Activated CD4-positive, alpha-beta T cell treated with anti-CD3 and anti-CD28 coated beads for 1 hour (primary cell): Measurements from ENCODE around the gene ABCF1.

Experiments
- DNase-seq: peaks from one replicate; pipeline ENCODE4 v3.0.0-alpha.2; 2020

ABCF1 gene

DNA sequence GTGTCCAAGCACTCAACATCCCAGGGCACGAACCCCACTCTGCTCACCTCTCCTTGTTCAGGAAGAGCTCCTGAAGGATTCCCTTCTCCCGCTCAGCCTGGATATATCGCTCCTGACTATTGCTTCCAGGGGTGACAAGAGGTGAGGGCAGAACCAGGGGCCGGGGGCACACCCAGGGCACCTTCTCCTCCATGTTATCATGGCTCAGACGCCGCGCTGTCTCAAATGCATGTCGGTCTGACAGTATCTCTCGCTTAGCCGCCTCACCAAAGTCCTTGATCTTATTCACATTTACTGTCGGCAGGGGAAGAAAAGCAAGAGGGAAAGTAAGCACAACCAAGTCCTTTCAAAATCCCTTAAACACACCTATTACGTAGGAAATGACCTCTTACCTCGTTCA lies 32.7 kb downstream of the ABCF1 start:
- no peak for DNase-seq

DNA sequence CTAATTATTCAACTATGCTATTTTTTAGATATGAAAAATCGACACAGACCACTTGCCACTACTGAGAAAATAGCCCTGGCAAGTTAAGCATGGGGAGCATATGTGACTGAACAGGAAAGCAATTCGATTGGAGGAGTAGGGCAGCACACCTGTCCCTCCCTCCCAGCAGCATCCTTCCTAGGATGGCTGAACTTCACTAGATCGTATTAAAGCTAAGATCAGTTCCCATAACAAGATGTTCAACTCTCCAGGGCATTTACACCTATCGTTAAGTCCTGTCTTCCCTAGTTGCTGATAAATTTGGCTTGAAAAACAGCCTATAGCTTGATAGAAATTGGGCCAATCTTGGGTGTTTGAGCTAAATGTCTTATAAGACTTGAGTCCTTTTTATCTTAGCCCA lies 38.8 kb downstream of the ABCF1 start:
- no peak for DNase-seq

DNA sequence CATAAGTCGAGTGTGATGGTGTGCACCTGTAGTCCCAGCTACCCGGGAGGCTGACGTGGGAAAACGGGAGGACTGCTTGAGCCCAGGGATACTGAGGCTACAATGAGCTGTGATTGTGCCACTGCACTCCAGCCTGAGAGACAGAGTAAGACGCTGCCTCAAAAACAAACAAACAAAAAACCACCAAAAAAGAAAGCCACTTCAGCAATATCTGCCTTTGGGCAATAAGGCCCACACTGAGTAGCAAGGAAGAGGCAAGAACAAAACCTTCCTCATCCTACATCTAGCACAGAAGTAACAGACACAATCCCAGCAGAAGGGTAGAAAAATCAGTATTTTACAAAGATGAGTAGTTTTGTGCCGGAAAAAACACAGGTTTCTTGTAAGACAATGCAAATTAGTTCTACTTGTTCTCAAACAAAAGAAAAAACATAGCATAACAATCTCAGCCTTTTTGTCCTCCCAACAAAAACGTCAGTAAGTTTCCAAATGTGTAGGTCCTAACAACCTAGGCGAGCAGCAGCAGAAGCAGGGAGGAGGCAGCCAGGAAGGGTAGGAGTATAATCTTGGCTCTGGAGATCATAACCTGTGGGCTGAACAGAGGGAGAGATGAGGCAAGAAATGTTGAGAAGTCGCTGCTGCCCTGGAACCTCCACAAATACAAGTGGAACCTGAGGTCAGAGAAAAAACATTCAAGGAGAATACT lies 40.1 kb downstream of the ABCF1 start:
- DNase-seq, result no peak

DNA sequence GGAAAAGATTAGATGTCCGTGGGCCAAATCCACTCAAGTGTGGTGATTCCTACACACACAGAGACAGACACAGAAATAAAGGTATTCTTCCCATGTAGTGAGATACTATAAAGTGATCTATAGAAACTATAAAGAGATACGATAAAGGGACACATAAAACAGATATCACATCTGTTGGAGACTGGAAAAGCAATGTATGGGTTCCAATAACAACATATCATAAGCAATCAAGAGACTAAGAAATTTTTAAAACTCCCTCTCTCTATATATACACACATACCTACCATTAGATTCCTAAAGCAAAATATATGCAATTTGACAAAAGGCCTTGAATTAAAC lies 40.6 kb downstream of the ABCF1 start:
- DNase-seq, result no peak

DNA sequence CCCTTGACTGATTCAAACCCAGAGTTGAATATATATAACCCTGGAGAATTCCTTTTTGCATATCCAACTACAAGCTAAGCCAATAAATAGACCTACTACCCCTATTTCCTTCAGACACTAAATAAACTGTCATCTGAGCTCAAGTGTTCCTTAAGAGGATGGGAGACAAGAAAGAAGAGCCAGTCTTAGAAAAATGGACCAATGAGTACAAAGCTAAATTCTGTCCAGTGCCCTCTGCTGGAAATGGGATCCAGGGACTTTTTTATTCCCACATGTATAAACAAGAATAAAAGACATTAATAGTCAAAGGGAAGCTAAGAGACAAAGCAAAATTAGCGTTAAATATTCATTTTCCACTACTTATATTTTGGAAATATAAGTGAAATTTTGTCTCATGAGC lies 41.0 kb downstream of the ABCF1 start:
- no peak for DNase-seq

DNA sequence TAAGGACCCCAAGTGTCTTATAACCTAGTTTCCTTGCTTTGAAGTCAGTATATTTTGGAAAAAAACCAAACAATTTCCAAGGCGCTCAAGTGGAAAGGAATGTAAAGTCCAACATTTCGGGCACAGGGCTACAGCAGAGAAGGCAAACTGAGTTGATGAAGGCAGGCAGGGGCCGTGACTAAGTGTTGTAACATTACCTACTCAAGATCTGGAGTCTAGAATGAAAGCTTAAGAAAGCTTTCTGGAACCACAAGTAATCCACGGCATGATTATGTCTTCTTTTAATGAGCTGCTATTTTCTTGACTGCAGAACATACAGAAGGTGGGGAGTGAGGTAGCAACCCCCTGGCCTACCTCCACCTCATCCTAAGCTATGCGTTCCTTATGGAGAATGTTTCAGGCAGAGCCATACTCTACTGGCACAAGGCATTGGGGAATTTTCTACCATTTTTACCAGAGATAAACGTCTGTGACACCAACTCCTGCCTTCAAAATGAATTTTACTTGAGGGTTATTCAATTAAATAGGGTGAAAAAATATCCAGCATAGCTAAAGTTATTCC lies 41.5 kb downstream of the ABCF1 start:
- no peak for DNase-seq

DNA sequence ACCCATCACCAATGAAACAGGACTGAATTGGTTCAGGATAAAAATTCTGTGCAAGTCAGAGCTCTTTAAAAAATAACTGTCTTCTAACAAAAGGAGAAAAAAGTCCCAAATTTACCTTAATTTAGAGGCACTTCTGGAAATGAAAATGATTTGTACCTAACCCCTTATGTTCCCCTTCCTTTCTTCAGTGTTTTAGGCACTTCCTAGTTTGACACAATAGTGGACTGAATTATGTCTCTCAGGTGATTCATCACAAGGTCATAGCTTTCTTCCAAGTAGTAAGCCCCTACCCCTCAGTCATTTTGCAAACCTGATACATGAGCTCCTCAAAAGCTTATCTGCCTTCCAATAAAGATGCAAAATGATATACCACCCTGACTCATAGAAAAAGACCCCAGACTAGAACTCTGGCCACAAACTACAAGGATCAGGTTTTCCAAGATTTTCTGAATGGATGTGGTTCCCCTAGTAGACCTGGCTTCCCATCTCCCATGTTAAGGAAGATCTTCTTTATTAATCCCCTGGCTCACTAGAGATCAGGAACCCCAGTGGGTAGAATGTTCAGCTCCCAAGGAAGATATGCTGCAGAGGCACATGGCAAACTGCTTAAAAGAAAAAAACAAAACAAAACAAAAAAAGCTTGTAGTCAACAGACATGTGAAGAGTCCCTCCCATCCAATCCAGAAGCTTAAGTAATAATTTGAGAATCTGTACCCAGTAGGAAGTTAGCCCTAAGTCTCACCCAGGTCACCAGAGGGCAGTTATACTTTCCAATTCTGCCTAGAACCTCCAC lies 42.2 kb downstream of the ABCF1 start:
- DNase-seq, result no peak

DNA sequence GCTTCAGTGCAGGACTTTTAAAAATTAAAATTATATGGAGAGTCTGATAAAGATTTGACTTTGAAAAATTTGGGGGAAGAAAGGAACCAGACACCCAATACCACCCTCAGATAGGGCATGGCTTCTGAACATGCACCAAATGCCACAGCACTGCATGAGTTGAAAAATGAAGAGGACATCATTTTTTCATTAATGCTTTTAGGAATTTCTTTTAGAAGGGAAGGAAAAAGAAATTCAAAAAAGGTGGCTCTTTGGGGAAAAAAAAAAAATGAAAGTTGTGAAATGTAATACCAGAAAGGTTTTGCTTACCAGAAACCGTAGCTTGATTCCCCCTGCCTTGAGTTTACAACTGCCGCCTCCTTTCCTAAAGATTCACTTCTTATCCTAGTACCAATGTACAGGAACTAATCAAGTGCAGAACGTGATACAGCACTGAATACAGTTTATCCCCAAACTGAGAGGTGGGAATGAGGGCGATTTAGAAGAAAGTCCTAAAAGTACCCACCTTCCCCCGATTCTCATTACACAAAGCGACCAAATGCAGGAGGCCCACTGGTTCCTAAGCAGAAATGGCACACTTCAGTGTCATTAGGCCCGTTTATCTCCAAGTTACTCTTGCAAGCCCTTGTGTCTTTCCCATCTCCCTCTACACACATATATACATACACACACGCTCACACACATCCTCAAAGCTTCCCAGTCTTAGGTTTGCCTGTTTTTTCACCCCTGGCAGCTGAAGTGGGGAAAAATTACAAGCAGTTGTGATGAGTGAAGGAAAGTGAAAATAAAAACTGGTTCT lies 43.0 kb downstream of the ABCF1 start:
- no peak for DNase-seq

DNA sequence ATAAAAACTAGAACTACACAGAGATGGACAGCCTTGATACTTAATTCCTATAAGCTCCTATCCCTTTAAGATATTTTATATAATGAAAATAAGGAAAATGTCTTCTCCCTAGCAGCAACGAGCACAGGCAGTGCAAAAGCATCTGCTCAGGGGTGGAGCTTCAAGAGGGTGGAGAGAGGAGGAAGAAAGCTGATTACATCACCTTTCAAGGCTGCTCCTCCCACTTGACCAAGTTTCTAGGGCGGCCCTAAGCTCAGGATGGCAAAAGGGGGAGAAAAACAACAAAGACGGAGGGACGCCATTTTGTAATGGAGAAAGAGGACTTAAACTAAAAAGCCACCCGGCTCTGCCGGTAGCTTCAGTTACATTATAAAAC lies 43.6 kb downstream of the ABCF1 start:
- peak; percentile 76 for DNase-seq

DNA sequence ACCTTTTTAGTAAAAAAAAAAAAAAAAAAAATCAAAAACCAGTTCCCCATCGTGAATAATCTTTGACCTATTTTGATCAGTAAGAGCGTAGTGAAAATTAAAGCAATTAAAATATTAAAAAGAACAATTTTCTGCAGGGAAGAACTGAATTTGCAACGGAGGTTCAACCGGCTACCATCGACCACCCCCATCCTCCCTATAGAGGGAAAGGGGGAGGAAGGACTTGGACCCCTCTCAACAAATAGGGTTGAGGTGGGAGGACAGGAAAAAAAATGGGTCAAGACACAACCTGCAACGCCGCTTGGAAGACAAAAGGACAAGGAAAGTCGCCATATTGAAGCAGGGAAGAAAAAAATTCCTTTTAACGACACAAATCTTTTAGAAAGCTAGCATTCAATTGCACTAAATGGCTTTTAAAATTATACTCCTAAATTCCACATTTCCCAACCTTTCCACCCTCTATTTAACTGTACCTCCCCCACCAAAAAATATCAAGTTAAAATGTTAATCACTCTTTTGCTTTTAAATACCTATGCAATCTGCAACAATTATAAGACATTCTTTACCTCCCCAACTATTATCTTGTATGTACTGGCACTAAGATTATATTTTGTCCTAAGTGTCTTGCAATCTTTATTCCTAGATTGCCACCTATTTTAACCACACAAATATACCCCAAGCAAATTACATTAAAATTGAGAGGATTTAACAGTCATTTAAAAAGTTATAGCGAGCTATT lies 44.1 kb downstream of the ABCF1 start:
- DNase-seq, result no peak

DNA sequence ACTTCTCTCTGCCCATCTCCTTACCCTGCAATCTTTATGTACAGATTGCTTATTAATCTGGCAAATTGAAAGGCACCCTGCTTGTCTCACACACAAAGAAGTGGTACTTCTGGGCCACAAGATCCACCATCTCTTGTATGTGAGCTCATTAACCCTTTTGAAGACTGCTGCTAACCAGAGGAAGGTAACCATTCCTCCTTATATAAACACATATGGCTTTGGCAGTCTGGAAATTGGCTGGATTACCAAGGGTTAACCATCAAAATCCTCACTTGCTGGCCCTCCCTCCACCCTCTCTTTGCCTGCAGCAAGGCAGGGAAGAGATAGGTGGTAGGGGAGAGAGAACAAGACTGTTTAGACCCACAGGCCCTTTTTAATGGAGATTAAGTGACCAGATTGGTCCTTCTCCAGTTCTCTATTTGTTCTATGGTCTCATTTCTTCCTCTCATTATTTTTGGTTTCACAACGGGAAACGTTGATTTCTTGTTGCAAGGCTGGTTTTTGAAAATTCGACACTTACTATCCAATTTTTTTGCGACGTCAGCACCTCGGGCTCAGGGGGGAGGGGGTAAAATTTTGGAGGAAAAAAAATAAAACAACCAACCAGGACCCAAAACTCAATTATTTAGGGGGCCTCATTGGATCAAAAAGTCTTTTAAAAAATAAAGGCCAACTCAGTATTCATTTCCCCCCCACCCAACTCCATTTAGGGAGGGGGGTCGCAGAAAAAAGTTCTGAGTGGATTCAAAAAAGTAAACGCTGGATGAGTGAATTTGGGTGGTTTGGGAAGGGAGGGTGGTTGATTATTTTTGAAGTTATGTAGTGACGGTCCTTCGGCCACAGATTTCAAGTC lies 44.9 kb downstream of the ABCF1 start:
- DNase-seq, result no peak

DNA sequence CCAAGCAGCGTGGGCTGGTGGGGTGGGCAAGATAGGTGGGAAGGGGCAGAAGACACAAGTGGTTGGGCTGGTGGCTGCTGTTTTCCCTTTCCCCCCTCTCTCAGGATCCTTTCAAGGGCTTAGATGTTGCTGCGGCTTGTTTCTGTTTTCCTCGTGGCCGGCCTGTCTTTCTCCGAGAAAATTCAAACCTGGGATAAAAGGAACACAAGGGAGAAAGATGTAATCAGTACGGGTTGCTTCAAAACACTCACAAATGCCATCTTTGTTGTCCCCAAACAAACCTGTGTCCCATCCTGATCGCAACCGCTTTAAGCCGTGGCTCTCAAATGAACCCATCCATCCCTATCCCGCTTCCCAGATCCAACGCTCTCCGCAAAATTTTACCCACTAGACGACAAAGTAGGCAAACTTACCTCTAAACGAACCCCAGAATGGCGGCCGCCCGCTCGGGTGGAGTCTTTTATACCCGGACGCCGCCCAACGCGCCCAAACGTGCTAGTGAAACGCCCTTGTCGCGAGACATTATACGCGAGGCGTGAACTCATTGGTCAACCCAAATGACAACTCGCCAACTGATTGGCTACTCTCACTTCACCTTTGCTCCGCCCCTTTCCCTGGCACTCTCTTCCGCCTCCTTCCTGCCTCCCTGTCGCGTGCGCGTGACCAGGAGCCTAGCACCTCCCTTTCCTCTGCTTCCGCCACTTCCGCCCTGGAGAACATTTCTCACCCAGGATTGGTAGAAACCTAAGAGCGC lies 45.7 kb downstream of the ABCF1 start, which contains the start of gene PPP1R10:
Gene PPP1R10 (minus strand): TSS at position 433 of the 754 bp plus-strand sequence. CDS start 7,299 bp downstream, outside the sequence.
- peak; percentile 97 for DNase-seq

DNA sequence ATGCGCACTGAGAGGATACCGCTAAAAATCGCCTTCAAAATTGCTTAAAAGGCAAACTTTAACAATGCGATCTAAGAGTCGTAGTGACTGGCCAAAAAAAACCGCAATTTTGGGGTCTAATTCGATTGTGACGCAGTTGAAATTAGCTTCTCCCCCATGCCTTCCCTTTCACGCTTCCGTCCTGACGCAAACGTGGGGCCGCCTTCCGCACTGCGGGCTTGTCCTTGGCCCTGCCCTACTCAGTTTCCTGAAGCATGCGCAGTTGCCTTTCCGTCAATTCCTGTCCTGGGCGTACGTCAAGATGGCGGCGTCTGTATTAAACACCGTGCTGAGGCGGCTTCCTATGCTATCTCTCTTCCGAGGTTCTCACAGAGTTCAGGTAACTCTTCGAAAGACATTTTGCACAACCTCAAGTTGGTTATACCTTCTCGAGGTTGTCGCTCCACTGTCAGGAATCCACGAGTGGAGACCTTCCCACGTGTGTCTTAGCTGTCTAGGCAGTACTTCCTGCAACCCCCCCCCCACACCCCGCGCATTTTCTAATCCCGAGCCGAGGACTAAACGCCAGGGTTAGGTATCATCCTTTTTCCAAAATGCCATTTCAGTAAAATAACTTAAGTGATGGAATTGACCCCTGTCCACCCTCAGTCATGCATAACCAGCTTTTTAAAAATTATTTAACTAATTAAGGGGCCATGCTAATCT lies 46.5 kb downstream of the ABCF1 start, which contains the start of gene MRPS18B:
Gene MRPS18B (plus strand): TSS at position 276 of the 705 bp plus-strand sequence. CDS start 26 bp downstream, at position 302.
- peak; percentile 97 for DNase-seq

DNA sequence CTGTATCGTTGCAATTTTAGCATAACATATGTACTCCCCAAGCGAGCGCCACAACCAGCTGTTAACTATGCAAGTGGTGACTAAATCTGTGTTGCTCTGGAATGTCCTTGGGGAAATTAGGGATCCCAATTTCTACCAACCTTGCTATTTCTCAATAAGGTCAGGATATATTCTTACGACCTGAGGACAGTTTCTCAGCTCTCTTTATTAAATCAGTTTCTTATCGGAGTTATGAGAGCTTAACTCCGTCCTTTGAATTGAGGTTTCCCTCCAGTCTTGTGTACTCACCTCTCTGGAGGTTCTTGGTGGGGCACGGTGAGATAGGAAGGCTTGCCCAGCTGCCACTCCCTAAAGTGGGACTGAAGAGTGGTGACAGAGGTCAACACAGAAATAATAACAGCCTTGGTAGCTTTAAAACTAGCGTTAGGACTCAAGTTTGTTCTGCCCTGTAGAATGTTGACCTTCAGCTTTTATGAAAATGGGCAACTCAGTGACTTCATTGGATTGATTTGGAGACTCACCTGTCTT lies 47.1 kb downstream of the ABCF1 start:
- DNase-seq, result no peak

DNA sequence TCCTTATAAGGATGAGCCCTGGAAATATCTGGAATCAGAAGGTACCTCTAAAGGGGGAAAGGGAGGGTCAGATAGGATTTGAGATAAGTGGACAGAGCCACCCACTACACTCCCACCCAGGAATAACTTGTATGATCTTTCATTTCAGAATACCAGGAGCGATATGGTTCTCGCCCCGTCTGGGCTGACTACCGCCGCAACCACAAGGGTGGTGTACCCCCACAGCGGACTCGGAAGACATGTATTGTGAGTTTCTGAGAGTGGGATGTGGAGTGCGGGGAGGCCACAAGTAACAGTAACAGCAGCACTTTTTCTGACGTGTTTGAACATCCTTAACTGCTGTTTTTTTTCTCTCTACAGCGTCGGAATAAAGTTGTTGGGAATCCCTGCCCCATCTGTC lies 48.3 kb downstream of the ABCF1 start:
- no peak for DNase-seq

DNA sequence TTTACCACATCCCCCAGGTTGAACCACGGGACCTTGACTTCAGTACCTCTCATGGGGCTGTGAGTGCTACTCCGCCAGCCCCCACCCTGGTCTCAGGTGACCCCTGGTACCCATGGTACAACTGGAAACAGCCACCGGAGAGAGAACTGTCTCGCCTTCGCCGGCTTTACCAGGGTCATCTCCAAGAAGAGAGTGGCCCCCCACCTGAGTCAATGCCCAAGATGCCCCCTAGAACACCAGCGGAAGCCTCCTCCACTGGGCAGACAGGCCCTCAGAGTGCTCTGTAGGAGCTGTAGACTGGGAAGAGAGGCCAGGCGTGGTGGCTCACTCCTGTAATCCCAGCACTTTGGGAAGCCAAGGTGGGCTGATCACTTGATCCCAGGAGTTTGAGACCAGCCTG lies 54.3 kb downstream of the ABCF1 start:
- no peak for DNase-seq

DNA sequence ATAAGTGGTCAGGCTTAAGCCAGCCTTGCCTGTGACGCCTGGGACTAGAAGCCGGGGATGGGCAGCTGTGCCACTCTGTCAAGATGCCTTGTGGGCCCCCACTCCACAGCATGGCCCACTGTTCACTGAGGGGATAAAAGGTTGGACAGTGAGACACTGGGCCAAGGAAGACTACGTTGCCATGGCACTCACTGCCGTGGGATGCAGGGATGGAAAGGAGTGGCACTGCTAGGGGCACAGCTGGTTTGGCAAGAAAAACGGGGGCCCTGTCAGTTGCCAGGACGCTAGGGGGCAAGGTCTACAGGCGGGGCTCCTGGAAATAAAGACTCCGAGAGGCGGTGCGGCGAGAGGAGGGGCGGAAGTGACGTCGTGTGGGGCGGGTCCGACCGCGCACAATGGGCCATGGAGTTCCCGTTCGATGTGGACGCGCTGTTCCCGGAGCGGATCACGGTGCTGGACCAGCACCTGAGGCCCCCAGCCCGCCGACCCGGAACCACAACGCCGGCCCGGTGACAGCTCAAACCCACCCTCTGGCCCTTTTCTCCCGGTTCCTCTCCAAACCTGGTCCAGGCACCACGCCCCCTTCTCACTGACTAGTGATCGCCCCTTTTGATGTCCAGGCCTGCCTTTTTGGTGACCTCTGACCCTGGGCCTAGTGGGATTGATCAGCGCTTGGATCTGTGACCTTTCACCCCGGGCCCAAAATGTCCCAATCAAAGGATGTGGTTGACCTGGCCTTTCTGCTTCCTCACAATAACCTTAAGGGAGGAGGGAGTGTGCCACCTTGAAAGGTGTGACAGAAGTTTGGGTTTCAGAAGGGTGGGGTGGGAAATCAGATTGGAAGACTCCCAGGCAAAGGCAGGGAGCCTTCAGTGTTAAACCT lies 55.5 kb downstream of the ABCF1 start, which contains the start of gene ATAT1:
Gene ATAT1 (plus strand): TSS at position 391 of the 883 bp plus-strand sequence.
- peak; percentile 81 for DNase-seq

DNA sequence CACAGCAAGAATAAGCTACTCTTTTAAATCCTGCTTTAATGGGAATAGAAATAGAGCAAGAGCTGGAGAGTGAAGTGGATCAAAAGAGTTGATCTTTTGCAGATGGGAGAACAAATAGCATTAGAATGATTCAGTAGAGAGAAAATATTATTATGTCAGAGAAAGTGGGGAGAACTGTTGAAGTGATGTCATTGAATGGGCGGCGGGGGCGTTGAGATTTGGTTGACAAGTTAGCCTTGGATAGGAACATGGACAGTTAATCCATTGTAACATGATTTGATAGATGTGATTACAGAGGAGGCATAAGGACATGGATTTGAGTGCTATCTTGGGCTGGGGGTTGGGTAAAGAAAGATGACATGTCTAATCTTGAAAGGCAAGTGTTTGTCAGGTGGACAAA lies 64.6 kb downstream of the ABCF1 start:
- no peak for DNase-seq

DNA sequence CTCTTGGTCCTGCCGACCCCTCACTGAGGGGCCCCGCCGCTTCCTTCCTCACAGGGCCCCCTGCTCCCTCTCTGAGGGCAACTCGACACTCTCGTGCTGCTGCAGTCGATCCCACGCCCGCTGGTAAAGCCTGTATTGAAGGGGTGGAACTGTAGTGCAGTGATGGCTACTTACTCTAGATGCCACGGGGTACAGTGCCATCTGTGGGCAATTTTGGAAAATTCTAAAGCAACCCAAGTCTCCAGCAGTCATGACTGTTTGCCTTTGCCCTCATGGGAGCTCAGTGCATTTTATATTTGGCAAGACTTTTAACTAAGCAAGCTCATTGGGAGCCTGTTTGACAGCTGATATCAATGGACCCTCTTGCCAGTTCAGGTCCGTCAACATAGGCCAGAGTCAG lies 69.2 kb downstream of the ABCF1 start:
- DNase-seq, result no peak
